Type B pancreatic cell (in vitro differentiated cells): ENCODE measurements around the gene RAB11A. TPM values are rescaled to one million over a fixed set of nuclear protein-coding genes. Genes with fewer than 3 reads are reported as not detected.

ENCODE experiments used
- DNase-seq: peaks from one replicate; pipeline ENCODE4 v3.0.0; 2021; ENCODE audit warnings: mixed read lengths; ENCODE audit not compliant: unreplicated experiment; ENCODE audit errors: extremely low spot score
- H3K27ac Mint-ChIP-seq: 2 replicates; pipeline ENCODE4 v1.8.0; 2021; ENCODE audit warnings: mild to moderate bottlenecking, mixed read lengths
- H3K27me3 Mint-ChIP-seq: 2 replicates; pipeline ENCODE4 v1.8.0; 2021; ENCODE audit warnings: mixed read lengths
- H3K36me3 Mint-ChIP-seq: 2 replicates; pipeline ENCODE4 v1.8.0; 2021; ENCODE audit warnings: mixed read lengths
- H3K4me1 Mint-ChIP-seq: one replicate; pipeline ENCODE4 v1.8.0; 2021; ENCODE audit warnings: mixed read lengths; ENCODE audit not compliant: unreplicated experiment
- H3K4me3 Mint-ChIP-seq: 2 replicates; pipeline ENCODE4 v1.8.0; 2021; ENCODE audit warnings: mild to moderate bottlenecking, mixed read lengths
- H3K9me3 Mint-ChIP-seq: 2 replicates; pipeline ENCODE4 v1.8.0; 2021; ENCODE audit warnings: mixed read lengths
- CTCF ChIP-seq: fragments of 200-600 bp; sonication (generic); conservative IDR thresholded peaks from 2 replicates; pipeline ENCODE4 v1.5.0; 2021; ENCODE audit warnings: antibody characterized with exemption, mild to moderate bottlenecking
- long read RNA-seq: library from polyadenylated mRNA; unstranded; transcript quantifications from one replicate; pipeline ENCODE4 v2.0.0, GENCODE V29; 2020
- total RNA-seq: library from RNA; stranded (reverse); gene quantifications from 2 replicates; pipeline ENCODE4 v1.2.1, GENCODE V29; 2021; ENCODE audit warnings: low replicate concordance

The RAB11A gene
- 266 and 484 TPM in 2 replicates for total RNA-seq
- long read RNA-seq, full-length matches to known transcripts, result 729 of 777 reads
- long read RNA-seq, partial matches to known transcripts, result 29 of 777 reads
- long read RNA-seq, other reads (novel, unspliced or antisense), result 19 of 777 reads

GRCh38 chr15:65869126-65869953 is at the start of gene RAB11A:
Gene RAB11A, plus strand, starts transcription at chr15:65869491. Its CDS starts 95 bp downstream, at chr15:65869586.
- DNase-seq, result peak; percentile 95
- Mint-ChIP-seq H3K4me3 (peak within 1 kb of the TSS; percentile 100), H3K9me3 (no peaks in the 10 kb centered on the region), H3K4me1 (peaks cover 14% of the 10 kb centered on the region), H3K27me3 (peaks cover 9% of the 10 kb centered on the region), H3K27ac (peak within 1 kb of the TSS; percentile 98), H3K36me3 (peaks cover 9% of the 10 kb centered on the region)
- TF ChIP-seq CTCF, result peak; percentile 22

GRCh38 chr15:65819563-65819960 is 49.7 kb upstream of the RAB11A start:
- Mint-ChIP-seq H3K36me3 (no peaks in the 10 kb centered on the region), H3K27ac (no peak overlapping the region), H3K4me3 (no peak overlapping the region), H3K27me3 (no peaks in the 10 kb centered on the region), H3K9me3 (no peaks in the 10 kb centered on the region), H3K4me1 (peaks cover 11% of the 10 kb centered on the region)
- no peak for TF ChIP-seq CTCF
- DNase-seq, result no peak

- TF ChIP-seq CTCF, result no peak
- no peak overlapping the region for H3K27ac Mint-ChIP-seq
- peaks cover 14% of the 10 kb centered on the region for H3K4me1 Mint-ChIP-seq
- H3K9me3 Mint-ChIP-seq, result no peaks in the 10 kb centered on the region
- DNase-seq, result no peak
- H3K4me3 Mint-ChIP-seq, result no peak overlapping the region
- no peaks in the 10 kb centered on the region for H3K36me3 Mint-ChIP-seq
- no peaks in the 10 kb centered on the region for H3K27me3 Mint-ChIP-seq
Measured at GRCh38 chr15:65821070-65821469, 48.2 kb upstream of the RAB11A start.

- no peaks in the 10 kb centered on the region for H3K9me3 Mint-ChIP-seq
- H3K4me3 Mint-ChIP-seq, result no peak overlapping the region
- no peak for DNase-seq
- no peak for TF ChIP-seq CTCF
- no peaks in the 10 kb centered on the region for H3K36me3 Mint-ChIP-seq
- no peak overlapping the region for H3K27ac Mint-ChIP-seq
- peaks cover 14% of the 10 kb centered on the region for H3K4me1 Mint-ChIP-seq
- no peaks in the 10 kb centered on the region for H3K27me3 Mint-ChIP-seq
Measured at GRCh38 chr15:65822316-65822715, 47.0 kb upstream of the RAB11A start.

- Mint-ChIP-seq H3K9me3 (no peaks in the 10 kb centered on the region), H3K27ac (no peak overlapping the region), H3K36me3 (no peaks in the 10 kb centered on the region), H3K4me3 (no peak overlapping the region), H3K4me1 (peaks cover 20% of the 10 kb centered on the region), H3K27me3 (no peaks in the 10 kb centered on the region)
- TF ChIP-seq CTCF, result peak; percentile 77
- DNase-seq, result no peak
Measured at GRCh38 chr15:65824031-65824743, 45.1 kb upstream of the RAB11A start.
